B cell (primary cell): ENCODE data around the gene PARG.
"Not testable (repeated sequence)": the region's sequence is repeated elsewhere in the genome, so short reads cannot be mapped to it uniquely, and the experiment has no call there.

Source experiments
- EZH2 ChIP-seq: IDR thresholded peaks from 2 replicates; pipeline ENCODE4 v1.6.1; 2012; ENCODE audit warnings: borderline replicate concordance, low read depth, mild to moderate bottlenecking, moderate library complexity, low read length; ENCODE audit not compliant: insufficient read depth, poor library complexity, severe bottlenecking
- TF ChIP-seq, protein P1 (sequence below): fragments of 200-600 bp; IDR thresholded peaks from one replicate; pipeline ENCODE4 v1.8.0; 2022; ENCODE audit warnings: antibody characterized with exemption, mild to moderate bottlenecking

DNA sequence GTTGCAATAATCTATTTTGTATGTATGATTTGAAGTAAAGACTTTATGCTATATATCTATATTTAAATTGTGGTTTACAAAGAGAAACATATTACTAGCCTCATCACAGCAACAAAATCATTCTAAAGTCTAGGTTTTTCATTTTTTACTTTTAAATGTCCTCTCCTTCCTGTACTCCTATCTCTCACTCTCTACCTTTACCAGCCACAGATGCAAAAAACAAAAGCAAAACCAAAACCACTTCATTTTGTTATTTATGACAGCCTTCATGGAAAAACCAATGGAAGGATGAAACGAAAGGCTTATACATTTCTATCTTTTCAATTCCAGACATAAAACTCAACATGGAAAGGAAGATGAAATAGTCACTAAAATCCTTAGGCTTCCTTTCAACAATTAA lies 31.5 kb downstream of the PARG start:
- TF ChIP-seq, protein P1, sequence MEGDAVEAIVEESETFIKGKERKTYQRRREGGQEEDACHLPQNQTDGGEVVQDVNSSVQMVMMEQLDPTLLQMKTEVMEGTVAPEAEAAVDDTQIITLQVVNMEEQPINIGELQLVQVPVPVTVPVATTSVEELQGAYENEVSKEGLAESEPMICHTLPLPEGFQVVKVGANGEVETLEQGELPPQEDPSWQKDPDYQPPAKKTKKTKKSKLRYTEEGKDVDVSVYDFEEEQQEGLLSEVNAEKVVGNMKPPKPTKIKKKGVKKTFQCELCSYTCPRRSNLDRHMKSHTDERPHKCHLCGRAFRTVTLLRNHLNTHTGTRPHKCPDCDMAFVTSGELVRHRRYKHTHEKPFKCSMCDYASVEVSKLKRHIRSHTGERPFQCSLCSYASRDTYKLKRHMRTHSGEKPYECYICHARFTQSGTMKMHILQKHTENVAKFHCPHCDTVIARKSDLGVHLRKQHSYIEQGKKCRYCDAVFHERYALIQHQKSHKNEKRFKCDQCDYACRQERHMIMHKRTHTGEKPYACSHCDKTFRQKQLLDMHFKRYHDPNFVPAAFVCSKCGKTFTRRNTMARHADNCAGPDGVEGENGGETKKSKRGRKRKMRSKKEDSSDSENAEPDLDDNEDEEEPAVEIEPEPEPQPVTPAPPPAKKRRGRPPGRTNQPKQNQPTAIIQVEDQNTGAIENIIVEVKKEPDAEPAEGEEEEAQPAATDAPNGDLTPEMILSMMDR: not testable (repeated sequence)
- not testable (repeated sequence) for TF ChIP-seq EZH2
